GM18526 (cell line): ENCODE results near the gene POLD2.

ENCODE experiments used
- POLR2A ChIP-seq: IDR thresholded peaks from 3 replicates; pipeline ENCODE4 v1.6.1; 2011; ENCODE audit not compliant: insufficient read length; ENCODE audit errors: extremely low read depth

Gene POLD2

GRCh38 chr7:44123190-44124003 is at the start of gene POLD2:
Gene POLD2 (minus strand): TSS chr7:44123548. CDS start chr7:44122053, 1,495 bp downstream.
- TF ChIP-seq POLR2A = peak; percentile 62

GRCh38 chr7:44172803-44173424 is 49.6 kb upstream of the POLD2 start:
- no peak for TF ChIP-seq POLR2A

GRCh38 chr7:44172352-44172751 is 49.0 kb upstream of the POLD2 start:
- TF ChIP-seq POLR2A = no peak

GRCh38 chr7:44167920-44168319 is 44.6 kb upstream of the POLD2 start:
- TF ChIP-seq POLR2A = no peak

GRCh38 chr7:44163591-44163990 is 40.2 kb upstream of the POLD2 start:
- no peak for TF ChIP-seq POLR2A

GRCh38 chr7:44162785-44163395 is 39.5 kb upstream of the POLD2 start:
- no peak for TF ChIP-seq POLR2A

GRCh38 chr7:44162179-44162578 is 38.8 kb upstream of the POLD2 start:
- no peak for TF ChIP-seq POLR2A

- TF ChIP-seq POLR2A = no peak
These were observed 38.0 kb upstream of the POLD2 start for GRCh38 chr7:44161371-44161770.

- TF ChIP-seq POLR2A = no peak
These were observed 36.7 kb upstream of the POLD2 start for GRCh38 chr7:44159824-44160630.

- TF ChIP-seq POLR2A = no peak
These were observed 35.7 kb upstream of the POLD2 start for GRCh38 chr7:44158873-44159631.

- TF ChIP-seq POLR2A = no peak
These were observed 34.9 kb upstream of the POLD2 start for GRCh38 chr7:44158096-44158872.

GRCh38 chr7:44157116-44158080 is 34.0 kb upstream of the POLD2 start:
- no peak for TF ChIP-seq POLR2A
